Brain pericyte (primary cell): Measurements from ENCODE around the gene RAB2B.

Experiments
- DNase-seq: peaks from one replicate; pipeline ENCODE4 v3.0.0-alpha.2; 2012; ENCODE audit warnings: low read depth, low spot score

The RAB2B gene

GRCh38 chr14:21476925-21477681 lies at the start of gene RAB2B, which contains the start of gene TOX4:
Gene RAB2B (minus strand): TSS chr14:21476959. CDS start chr14:21476872, 87 bp downstream.
Gene TOX4 (plus strand): TSS chr14:21477195. CDS start chr14:21477279, 84 bp downstream.
- DNase-seq, result peak; percentile 95

- peak; percentile 17 for DNase-seq
These were observed 49.4 kb upstream of the RAB2B start, which contains the start of gene SALL2 for GRCh38 chr14:21525962-21526671. Gene SALL2 (minus strand): TSS chr14:21526346. CDS start chr14:21526127, 219 bp downstream.

- no peak for DNase-seq
These were observed 48.8 kb upstream of the RAB2B start for GRCh38 chr14:21525571-21525961.

- no peak for DNase-seq
These were observed 48.1 kb upstream of the RAB2B start for GRCh38 chr14:21524575-21525490.

GRCh38 chr14:21523203-21523602 lies 46.4 kb upstream of the RAB2B start:
- DNase-seq, result no peak

GRCh38 chr14:21521501-21521900 lies 44.7 kb upstream of the RAB2B start:
- no peak for DNase-seq

- DNase-seq, result no peak
These were observed 44.0 kb upstream of the RAB2B start for GRCh38 chr14:21520767-21521166.

GRCh38 chr14:21518725-21519124 lies 42.0 kb upstream of the RAB2B start:
- DNase-seq, result no peak

GRCh38 chr14:21514341-21514740 lies 37.6 kb upstream of the RAB2B start:
- no peak for DNase-seq

GRCh38 chr14:21510735-21511657 lies 34.2 kb upstream of the RAB2B start, which contains the start of gene METTL3:
Gene METTL3 (minus strand): TSS chr14:21511340. CDS start chr14:21511223, 117 bp downstream.
- peak; percentile 96 for DNase-seq

GRCh38 chr14:21509432-21510143 lies 32.8 kb upstream of the RAB2B start:
- DNase-seq, result no peak

GRCh38 chr14:21506557-21506956 lies 29.8 kb upstream of the RAB2B start:
- DNase-seq, result no peak

- no peak for DNase-seq
These were observed 28.3 kb upstream of the RAB2B start for GRCh38 chr14:21505012-21505553.

- DNase-seq, result no peak
These were observed 26.6 kb upstream of the RAB2B start for GRCh38 chr14:21503376-21503775.

GRCh38 chr14:21501568-21501967 lies 24.8 kb upstream of the RAB2B start:
- DNase-seq, result no peak

- DNase-seq, result no peak
These were observed 22.1 kb upstream of the RAB2B start for GRCh38 chr14:21498540-21499526.

- no peak for DNase-seq
These were observed 19.7 kb upstream of the RAB2B start for GRCh38 chr14:21496453-21496852.
